CMK (cell line): ENCODE measurements around the gene FARS2.

Experiments used
- DNase-seq: peaks from one replicate; pipeline ENCODE4 v3.0.0-alpha.2; 2010; ENCODE audit warnings: low read depth

The FARS2 gene

GRCh38 chr6:5809450-5809849 lies 548.1 kb downstream of the FARS2 start:
- DNase-seq, result no peak

- no peak for DNase-seq
Measured at GRCh38 chr6:5811997-5812396, 550.7 kb downstream of the FARS2 start.

GRCh38 chr6:5813625-5814027 lies 552.3 kb downstream of the FARS2 start:
- DNase-seq, result peak; percentile 11

- DNase-seq, result no peak
Measured at GRCh38 chr6:5814116-5814515, 552.8 kb downstream of the FARS2 start.

GRCh38 chr6:5814901-5815300 lies 553.6 kb downstream of the FARS2 start:
- DNase-seq, result no peak

GRCh38 chr6:5817869-5818268 lies 556.6 kb downstream of the FARS2 start:
- no peak for DNase-seq

GRCh38 chr6:5818959-5819358 lies 557.6 kb downstream of the FARS2 start:
- DNase-seq, result no peak
